Measurements from ENCODE around the gene LENG9. TPM values are rescaled to one million over a fixed set of nuclear protein-coding genes. Genes with fewer than 3 reads are reported as not detected.
A peak's percentile ranks its signal among the peaks of the same experiment; 100 is the strongest.

Gene LENG9
- total and polyA plus RNA-seq, 2 of the 13 experiments (the other 11 are each of a cell fraction or from before 2014, with no cell fraction given), result 0.75 to 2.9 TPM

DNA sequence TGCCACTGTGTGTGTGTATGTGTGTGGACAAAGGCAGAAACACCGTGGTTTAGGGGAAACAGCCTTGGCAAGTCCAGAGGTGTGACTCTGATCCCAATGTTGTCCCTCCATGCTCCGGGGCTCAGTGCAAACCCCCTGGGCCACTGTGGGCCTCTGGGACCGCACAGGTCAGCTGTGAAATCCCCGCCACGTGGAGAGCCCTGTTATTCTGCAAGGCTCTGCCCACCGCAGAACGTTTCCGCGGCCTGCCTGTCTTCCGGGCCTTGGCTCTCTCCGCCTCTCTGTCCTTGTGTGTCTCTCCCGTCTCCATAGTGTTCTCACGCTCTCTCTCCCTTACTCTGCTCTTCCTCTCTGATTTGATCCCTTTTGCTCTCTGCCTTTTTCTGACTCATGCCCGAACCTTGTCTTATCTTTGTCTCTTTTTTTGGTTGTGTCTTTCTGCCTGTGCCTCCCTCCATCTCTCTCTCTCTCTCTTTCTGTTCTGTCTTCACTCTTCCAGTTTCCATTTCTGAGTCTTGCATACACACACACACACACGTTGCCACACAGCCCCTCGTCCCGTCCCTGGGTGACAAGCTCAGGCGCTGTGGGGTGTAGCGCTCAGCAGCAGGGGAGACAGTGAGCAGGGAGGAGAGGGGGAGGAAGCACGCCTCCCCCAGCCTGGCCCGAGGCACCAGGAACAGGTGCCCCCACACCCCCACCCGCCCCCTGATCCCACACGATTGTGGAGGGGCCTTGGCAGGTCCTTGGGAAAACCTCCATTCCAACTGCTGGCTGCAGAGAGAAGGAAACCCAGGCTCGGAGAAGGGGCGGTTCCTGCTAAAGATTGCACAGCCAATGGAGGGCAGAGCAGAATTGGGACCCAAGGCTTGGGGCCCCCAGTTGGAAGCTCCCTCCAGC is 45.3 kb downstream of the LENG9 start (continued):
- TF ChIP-seq, protein P1, sequence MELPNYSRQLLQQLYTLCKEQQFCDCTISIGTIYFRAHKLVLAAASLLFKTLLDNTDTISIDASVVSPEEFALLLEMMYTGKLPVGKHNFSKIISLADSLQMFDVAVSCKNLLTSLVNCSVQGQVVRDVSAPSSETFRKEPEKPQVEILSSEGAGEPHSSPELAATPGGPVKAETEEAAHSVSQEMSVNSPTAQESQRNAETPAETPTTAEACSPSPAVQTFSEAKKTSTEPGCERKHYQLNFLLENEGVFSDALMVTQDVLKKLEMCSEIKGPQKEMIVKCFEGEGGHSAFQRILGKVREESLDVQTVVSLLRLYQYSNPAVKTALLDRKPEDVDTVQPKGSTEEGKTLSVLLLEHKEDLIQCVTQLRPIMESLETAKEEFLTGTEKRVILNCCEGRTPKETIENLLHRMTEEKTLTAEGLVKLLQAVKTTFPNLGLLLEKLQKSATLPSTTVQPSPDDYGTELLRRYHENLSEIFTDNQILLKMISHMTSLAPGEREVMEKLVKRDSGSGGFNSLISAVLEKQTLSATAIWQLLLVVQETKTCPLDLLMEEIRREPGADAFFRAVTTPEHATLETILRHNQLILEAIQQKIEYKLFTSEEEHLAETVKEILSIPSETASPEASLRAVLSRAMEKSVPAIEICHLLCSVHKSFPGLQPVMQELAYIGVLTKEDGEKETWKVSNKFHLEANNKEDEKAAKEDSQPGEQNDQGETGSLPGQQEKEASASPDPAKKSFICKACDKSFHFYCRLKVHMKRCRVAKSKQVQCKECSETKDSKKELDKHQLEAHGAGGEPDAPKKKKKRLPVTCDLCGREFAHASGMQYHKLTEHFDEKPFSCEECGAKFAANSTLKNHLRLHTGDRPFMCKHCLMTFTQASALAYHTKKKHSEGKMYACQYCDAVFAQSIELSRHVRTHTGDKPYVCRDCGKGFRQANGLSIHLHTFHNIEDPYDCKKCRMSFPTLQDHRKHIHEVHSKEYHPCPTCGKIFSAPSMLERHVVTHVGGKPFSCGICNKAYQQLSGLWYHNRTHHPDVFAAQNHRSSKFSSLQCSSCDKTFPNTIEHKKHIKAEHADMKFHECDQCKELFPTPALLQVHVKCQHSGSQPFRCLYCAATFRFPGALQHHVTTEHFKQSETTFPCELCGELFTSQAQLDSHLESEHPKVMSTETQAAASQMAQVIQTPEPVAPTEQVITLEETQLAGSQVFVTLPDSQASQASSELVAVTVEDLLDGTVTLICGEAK (IDR thresholded peaks at IDR 0.05), result no peak
- TF ChIP-seq, protein P1 (CRISPR knock-in tag; IDR thresholded peaks at IDR 0.05), result no peak
- TF ChIP-seq, protein P2, sequence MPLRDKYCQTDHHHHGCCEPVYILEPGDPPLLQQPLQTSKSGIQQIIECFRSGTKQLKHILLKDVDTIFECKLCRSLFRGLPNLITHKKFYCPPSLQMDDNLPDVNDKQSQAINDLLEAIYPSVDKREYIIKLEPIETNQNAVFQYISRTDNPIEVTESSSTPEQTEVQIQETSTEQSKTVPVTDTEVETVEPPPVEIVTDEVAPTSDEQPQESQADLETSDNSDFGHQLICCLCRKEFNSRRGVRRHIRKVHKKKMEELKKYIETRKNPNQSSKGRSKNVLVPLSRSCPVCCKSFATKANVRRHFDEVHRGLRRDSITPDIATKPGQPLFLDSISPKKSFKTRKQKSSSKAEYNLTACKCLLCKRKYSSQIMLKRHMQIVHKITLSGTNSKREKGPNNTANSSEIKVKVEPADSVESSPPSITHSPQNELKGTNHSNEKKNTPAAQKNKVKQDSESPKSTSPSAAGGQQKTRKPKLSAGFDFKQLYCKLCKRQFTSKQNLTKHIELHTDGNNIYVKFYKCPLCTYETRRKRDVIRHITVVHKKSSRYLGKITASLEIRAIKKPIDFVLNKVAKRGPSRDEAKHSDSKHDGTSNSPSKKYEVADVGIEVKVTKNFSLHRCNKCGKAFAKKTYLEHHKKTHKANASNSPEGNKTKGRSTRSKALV (CRISPR knock-in tag; IDR thresholded peaks at IDR 0.05), result no peak
- TF ChIP-seq NFRKB (IDR thresholded peaks at IDR 0.05) (no peak), SCMH1 (CRISPR knock-in tag; IDR thresholded peaks at IDR 0.05; ENCODE audit: borderline replicate concordance) (no peak), HNRNPL (IDR thresholded peaks at IDR 0.05; ENCODE audit: low read depth, low read length) (0 out of 2 replicates have a peak, but pooled peaks have one; percentile 2), ZNF230 (CRISPR knock-in tag; IDR thresholded peaks at IDR 0.05) (no peak), ZNF253 (CRISPR knock-in tag; IDR thresholded peaks at IDR 0.05; ENCODE audit: borderline replicate concordance) (no peak), SMYD3 (CRISPR knock-in tag; IDR thresholded peaks at IDR 0.05) (no peak), ZNF570 (CRISPR knock-in tag; IDR thresholded peaks at IDR 0.05; ENCODE audit: borderline replicate concordance) (no peak), MLLT10 (CRISPR knock-in tag; IDR thresholded peaks at IDR 0.05) (no peak), ZNF251 (CRISPR knock-in tag; IDR thresholded peaks at IDR 0.05) (no peak)
- TF ChIP-seq, protein P3, sequence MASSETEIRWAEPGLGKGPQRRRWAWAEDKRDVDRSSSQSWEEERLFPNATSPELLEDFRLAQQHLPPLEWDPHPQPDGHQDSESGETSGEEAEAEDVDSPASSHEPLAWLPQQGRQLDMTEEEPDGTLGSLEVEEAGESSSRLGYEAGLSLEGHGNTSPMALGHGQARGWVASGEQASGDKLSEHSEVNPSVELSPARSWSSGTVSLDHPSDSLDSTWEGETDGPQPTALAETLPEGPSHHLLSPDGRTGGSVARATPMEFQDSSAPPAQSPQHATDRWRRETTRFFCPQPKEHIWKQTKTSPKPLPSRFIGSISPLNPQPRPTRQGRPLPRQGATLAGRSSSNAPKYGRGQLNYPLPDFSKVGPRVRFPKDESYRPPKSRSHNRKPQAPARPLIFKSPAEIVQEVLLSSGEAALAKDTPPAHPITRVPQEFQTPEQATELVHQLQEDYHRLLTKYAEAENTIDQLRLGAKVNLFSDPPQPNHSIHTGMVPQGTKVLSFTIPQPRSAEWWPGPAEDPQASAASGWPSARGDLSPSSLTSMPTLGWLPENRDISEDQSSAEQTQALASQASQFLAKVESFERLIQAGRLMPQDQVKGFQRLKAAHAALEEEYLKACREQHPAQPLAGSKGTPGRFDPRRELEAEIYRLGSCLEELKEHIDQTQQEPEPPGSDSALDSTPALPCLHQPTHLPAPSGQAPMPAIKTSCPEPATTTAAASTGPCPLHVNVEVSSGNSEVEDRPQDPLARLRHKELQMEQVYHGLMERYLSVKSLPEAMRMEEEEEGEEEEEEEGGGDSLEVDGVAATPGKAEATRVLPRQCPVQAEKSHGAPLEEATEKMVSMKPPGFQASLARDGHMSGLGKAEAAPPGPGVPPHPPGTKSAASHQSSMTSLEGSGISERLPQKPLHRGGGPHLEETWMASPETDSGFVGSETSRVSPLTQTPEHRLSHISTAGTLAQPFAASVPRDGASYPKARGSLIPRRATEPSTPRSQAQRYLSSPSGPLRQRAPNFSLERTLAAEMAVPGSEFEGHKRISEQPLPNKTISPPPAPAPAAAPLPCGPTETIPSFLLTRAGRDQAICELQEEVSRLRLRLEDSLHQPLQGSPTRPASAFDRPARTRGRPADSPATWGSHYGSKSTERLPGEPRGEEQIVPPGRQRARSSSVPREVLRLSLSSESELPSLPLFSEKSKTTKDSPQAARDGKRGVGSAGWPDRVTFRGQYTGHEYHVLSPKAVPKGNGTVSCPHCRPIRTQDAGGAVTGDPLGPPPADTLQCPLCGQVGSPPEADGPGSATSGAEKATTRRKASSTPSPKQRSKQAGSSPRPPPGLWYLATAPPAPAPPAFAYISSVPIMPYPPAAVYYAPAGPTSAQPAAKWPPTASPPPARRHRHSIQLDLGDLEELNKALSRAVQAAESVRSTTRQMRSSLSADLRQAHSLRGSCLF (CRISPR knock-in tag; IDR thresholded peaks at IDR 0.05; ENCODE audit: borderline replicate concordance), result no peak

All from HepG2 (cell line).